ENCODE measurements around the gene LBH.

Gene LBH

GRCh38 chr2:30278419-30278818, 47.1 kb downstream of the LBH start:
- DNase-seq = no peak

GRCh38 chr2:30280596-30281434, 49.5 kb downstream of the LBH start:
- no peak for DNase-seq

GRCh38 chr2:30282081-30282480, 50.7 kb downstream of the LBH start:
- DNase-seq = no peak

GRCh38 chr2:30282721-30283120, 51.4 kb downstream of the LBH start:
- DNase-seq = no peak

- no peak for DNase-seq
Measured at GRCh38 chr2:30283931-30284565, 52.7 kb downstream of the LBH start.

- no peak for DNase-seq
Measured at GRCh38 chr2:30285758-30286157, 54.4 kb downstream of the LBH start.

GRCh38 chr2:30287190-30287840, 56.0 kb downstream of the LBH start:
- DNase-seq = no peak

GRCh38 chr2:30287857-30288513, 56.7 kb downstream of the LBH start:
- no peak for DNase-seq

GRCh38 chr2:30288561-30288960, 57.2 kb downstream of the LBH start:
- no peak for DNase-seq

GRCh38 chr2:30293303-30293921, 62.1 kb downstream of the LBH start:
- no peak for DNase-seq

GRCh38 chr2:30294133-30294532, 62.8 kb downstream of the LBH start:
- no peak for DNase-seq

- no peak for DNase-seq
Measured at GRCh38 chr2:30296496-30296895, 65.2 kb downstream of the LBH start.

- no peak for DNase-seq
Measured at GRCh38 chr2:30298302-30298701, 67.0 kb downstream of the LBH start.

GRCh38 chr2:30300122-30300455, 68.8 kb downstream of the LBH start:
- no peak for DNase-seq

- DNase-seq = no peak
Measured at GRCh38 chr2:30300456-30301221, 69.3 kb downstream of the LBH start.

GRCh38 chr2:30301551-30301950, 70.2 kb downstream of the LBH start:
- DNase-seq = no peak

GRCh38 chr2:30302566-30302965, 71.2 kb downstream of the LBH start:
- no peak for DNase-seq

- DNase-seq = no peak
Measured at GRCh38 chr2:30303095-30303494, 71.8 kb downstream of the LBH start.

- no peak for DNase-seq
Measured at GRCh38 chr2:30305235-30305634, 73.9 kb downstream of the LBH start.

- no peak for DNase-seq
Measured at GRCh38 chr2:30306522-30306921, 75.2 kb downstream of the LBH start.

- DNase-seq = no peak
Measured at GRCh38 chr2:30308280-30308679, 76.9 kb downstream of the LBH start.
